Caco-2 (cell line): ENCODE data around the gene RNU4-1. TPM values are rescaled to one million over a fixed set of nuclear protein-coding genes. Genes with fewer than 3 reads are reported as not detected.
A peak's percentile ranks its signal among the peaks of the same experiment; 100 is the strongest.

Experiments used
- BruUV-seq: library from RNA; stranded (reverse); fragments of 400-500 nt; replicated peaks from 2 replicates; lab custom pipeline; 2021; lab: Mats Ljungman, UMichigan
- CTCF ChIA-PET: fragments of 300-600 bp; sonication (Branson Sonifier 250); formaldehyde crosslinking; loops from one replicate; lab custom pipeline; 2022; ENCODE audit warnings: antibody characterized with exemption; lab: Charles Lee
- POLR2A ChIA-PET: fragments of 300-600 bp; sonication (Branson Sonifier 250); formaldehyde crosslinking; loops from one replicate; lab custom pipeline; 2022; ENCODE audit warnings: antibody characterized with exemption; lab: Charles Lee
- DNase-seq, 2 experiments: peaks; one replicate each; pipeline versions ENCODE4 v3.0.0 to v3.0.0-alpha.2; 2020 to 2022
- H3K27me3 ChIP-seq: replicated peaks from 2 replicates; pipeline ENCODE4 v1.6.0; 2011; ENCODE audit warnings: low read length; ENCODE audit not compliant: control insufficient read depth, insufficient read depth
- H3K36me3 ChIP-seq: 2 replicates; pipeline ENCODE4 v1.5.1; 2011; ENCODE audit warnings: low read length; ENCODE audit not compliant: control insufficient read depth, insufficient read depth
- H3K4me1 ChIP-seq: fragments of 250-450 bp; sonication (Bioruptor Pico); 2 replicates; pipeline ENCODE4 v1.5.1; 2020; ENCODE audit warnings: mild to moderate bottlenecking
- H3K4me3 ChIP-seq: 2 replicates; pipeline ENCODE4 v1.5.1; 2011; ENCODE audit warnings: low read depth, mild to moderate bottlenecking, control low read depth, low read length
- H3K9me3 ChIP-seq: fragments of 250-450 bp; sonication (Bioruptor Pico); 2 replicates; pipeline ENCODE4 v1.5.1; 2020; ENCODE audit warnings: mild to moderate bottlenecking, moderate library complexity
- H3K27ac Mint-ChIP-seq: one replicate; pipeline ENCODE4 v1.8.0; 2022; ENCODE audit warnings: mixed read lengths; ENCODE audit not compliant: unreplicated experiment
- H3K27me3 Mint-ChIP-seq: one replicate; pipeline ENCODE4 v1.8.0; 2022; ENCODE audit warnings: mixed read lengths; ENCODE audit not compliant: insufficient read depth, unreplicated experiment
- H3K36me3 Mint-ChIP-seq: one replicate; pipeline ENCODE4 v1.8.0; 2022; ENCODE audit warnings: mild to moderate bottlenecking, mixed read lengths; ENCODE audit not compliant: insufficient read depth, unreplicated experiment
- H3K4me1 Mint-ChIP-seq: one replicate; pipeline ENCODE4 v1.8.0; 2022; ENCODE audit warnings: low read depth, mixed read lengths; ENCODE audit not compliant: unreplicated experiment
- H3K4me3 Mint-ChIP-seq: one replicate; pipeline ENCODE4 v1.8.0; 2022; ENCODE audit warnings: mild to moderate bottlenecking, moderate library complexity, mixed read lengths; ENCODE audit not compliant: unreplicated experiment
- H3K9me3 Mint-ChIP-seq: one replicate; pipeline ENCODE4 v1.8.0; 2022; ENCODE audit warnings: mixed read lengths; ENCODE audit not compliant: unreplicated experiment
- intact Hi-C: fragments of 100-400 bp; cut with micrococcal nuclease; formaldehyde crosslinking; loops from one replicate; pipeline ENCODE4 v1.10.0; 2022; ENCODE audit not compliant: unreplicated experiment
- total RNA-seq: library from RNA; stranded (reverse); gene quantifications from 2 replicates; pipeline ENCODE4 v1.2.3, GENCODE V29; 2022
- TF ChIP-seq, protein P1 (sequence below), 2 experiments: fragments of 200-600 bp in 1 of 2; IDR thresholded peaks; 1 replicate in 1 of 2; 2 replicates in 1 of 2; pipeline versions ENCODE4 v1.5.1 to v1.8.0; 2011 to 2022; ENCODE audit warnings: antibody characterized with exemption in 1 of 2, control low read depth in 1 of 2, inconsistent platforms in 1 of 2, low read depth in 1 of 2, low read length in 1 of 2, mild to moderate bottlenecking in 1 of 2, moderate library complexity in 1 of 2; ENCODE audit not compliant: insufficient read depth in 1 of 2, severe bottlenecking in 1 of 2, unreplicated experiment in 1 of 2

Gene RNU4-1
- total RNA-seq, 1 experiment from 2014 or later, result 3,645 TPM

DNA sequence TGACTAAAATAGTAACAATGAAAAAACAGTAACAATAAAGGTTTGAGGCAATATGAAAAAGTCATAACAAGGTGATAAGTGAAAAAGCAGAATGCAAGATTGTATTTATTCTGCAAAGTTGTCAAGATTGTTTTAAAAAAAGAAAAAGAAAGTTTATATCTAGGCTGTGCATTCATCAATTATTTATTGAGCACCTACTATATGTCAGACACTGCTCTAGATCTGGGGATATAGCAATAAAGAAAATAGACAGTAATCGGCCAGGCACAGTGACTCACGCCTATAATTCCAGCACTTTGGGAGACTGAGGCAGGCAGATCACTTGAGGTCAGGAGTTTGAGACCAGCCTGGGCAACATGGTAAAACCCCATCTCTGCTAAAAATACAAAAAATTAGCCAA, 30.7 kb upstream of the RNU4-1 start:
- BruUV-seq, result no TSS peak
- no peak overlapping the region for H3K4me3 Mint-ChIP-seq
- Histone ChIP-seq H3K4me3 (no peak overlapping the region), H3K9me3 (no peaks in the 10 kb centered on the region), H3K36me3 (no peaks in the 10 kb centered on the region), H3K4me1 (peaks cover 22% of the 10 kb centered on the region), H3K27me3 (no peaks in the 10 kb centered on the region)
- TF ChIP-seq, protein P1, sequence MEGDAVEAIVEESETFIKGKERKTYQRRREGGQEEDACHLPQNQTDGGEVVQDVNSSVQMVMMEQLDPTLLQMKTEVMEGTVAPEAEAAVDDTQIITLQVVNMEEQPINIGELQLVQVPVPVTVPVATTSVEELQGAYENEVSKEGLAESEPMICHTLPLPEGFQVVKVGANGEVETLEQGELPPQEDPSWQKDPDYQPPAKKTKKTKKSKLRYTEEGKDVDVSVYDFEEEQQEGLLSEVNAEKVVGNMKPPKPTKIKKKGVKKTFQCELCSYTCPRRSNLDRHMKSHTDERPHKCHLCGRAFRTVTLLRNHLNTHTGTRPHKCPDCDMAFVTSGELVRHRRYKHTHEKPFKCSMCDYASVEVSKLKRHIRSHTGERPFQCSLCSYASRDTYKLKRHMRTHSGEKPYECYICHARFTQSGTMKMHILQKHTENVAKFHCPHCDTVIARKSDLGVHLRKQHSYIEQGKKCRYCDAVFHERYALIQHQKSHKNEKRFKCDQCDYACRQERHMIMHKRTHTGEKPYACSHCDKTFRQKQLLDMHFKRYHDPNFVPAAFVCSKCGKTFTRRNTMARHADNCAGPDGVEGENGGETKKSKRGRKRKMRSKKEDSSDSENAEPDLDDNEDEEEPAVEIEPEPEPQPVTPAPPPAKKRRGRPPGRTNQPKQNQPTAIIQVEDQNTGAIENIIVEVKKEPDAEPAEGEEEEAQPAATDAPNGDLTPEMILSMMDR (IDR thresholded peaks at IDR 0.05; ENCODE audit: insufficient read depth in 1 of 2, low read depth in 1 of 2, low read length in 1 of 2, severe bottlenecking in 1 of 2, unreplicated experiment in 1 of 2), result no peak
- no peaks in the 10 kb centered on the region for H3K36me3 Mint-ChIP-seq
- H3K27me3 Mint-ChIP-seq, result no peaks in the 10 kb centered on the region
- ChIA-PET POLR2A (no interaction called here), CTCF (interaction anchor here (1.0 kb wide), 1 partner anchor 110 kb away, joined by 3 read pairs; no protein-coding TSS in a partner anchor)
- no peak overlapping the region for H3K27ac Mint-ChIP-seq
- H3K9me3 Mint-ChIP-seq, result no peaks in the 10 kb centered on the region
- intact Hi-C loops, result loop anchor here (2.0 kb wide), 2 partner anchors 115 to 143 kb away; partner anchors contain the start of gene COX6A1
- no peak for DNase-seq
- H3K4me1 Mint-ChIP-seq, result peaks cover 13% of the 10 kb centered on the region

DNA sequence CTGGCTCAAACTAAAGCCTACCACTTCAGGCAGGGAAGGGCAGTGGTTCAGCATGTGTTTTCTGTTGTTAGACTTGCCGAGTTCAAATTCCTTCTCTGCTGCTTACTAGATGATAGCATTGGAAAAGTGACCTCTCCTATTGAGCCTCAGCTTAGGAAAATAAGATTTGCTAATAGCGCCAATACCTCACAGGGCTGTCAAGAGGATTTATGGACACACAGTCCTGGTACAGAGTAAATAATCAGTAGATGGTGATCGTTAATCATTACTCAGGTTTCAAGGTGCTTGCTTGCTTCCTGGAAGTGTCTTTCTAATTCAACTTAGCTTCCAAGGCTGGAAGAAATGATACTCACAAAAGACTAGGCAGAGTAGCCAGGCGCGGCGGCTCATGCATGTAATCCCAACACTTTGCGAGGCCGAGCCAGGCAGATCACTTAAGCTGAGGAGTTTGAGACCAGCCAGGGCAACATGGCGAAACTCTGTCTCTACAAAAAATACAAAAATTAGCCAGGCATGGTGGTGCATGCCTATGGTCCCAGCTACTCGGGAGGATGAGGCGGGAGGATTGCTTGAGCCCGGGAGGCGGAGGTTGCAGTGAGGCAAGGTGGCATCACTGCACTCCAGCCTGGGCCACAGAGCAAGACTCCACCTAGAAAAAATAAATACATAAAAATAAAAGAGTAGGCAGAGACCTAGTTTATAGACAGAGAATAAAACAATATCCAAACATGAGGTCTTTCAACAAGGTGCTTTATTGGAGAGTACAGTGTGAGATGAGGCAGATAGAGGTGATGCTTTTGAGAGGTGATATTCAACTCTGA, 28.6 kb upstream of the RNU4-1 start:
- peak overlapping the region; percentile 57 for H3K4me3 Mint-ChIP-seq
- BruUV-seq, result no TSS peak
- intact Hi-C loops, result loop anchor here (1.0 kb wide), 1 partner anchor 19 kb away; the partner anchor contains the start of gene SIRT4
- H3K4me1 ChIP-seq, result peaks cover 22% of the 10 kb centered on the region
- no peaks in the 10 kb centered on the region for H3K27me3 ChIP-seq
- H3K27ac Mint-ChIP-seq, result peak overlapping the region; percentile 80
- no peaks in the 10 kb centered on the region for H3K9me3 ChIP-seq
- ChIA-PET POLR2A (interaction anchor here (0.6 to 2.0 kb wide), 7 partner anchors 20 to 260 kb away, joined by 3 to 32 read pairs (median 5); partner anchors contain the start of genes POP5, RNU4-1, RNU4-2 and RPLP0), CTCF (interaction anchor here (0.6 to 2.8 kb wide), 7 partner anchors 11 to 328 kb away, joined by 3 to 25 read pairs (median 3); partner anchors contain the start of gene SIRT4)
- peaks cover 12% of the 10 kb centered on the region for H3K36me3 Mint-ChIP-seq
- peaks cover 17% of the 10 kb centered on the region for H3K4me1 Mint-ChIP-seq
- H3K36me3 ChIP-seq, result no peaks in the 10 kb centered on the region
- H3K27me3 Mint-ChIP-seq, result no peaks in the 10 kb centered on the region
- H3K9me3 Mint-ChIP-seq, result no peaks in the 10 kb centered on the region
- peak; percentile 71 to 81 for DNase-seq
- TF ChIP-seq, protein P1 (IDR thresholded peaks at IDR 0.05; ENCODE audit: insufficient read depth in 1 of 2, low read depth in 1 of 2, low read length in 1 of 2, severe bottlenecking in 1 of 2, unreplicated experiment in 1 of 2), result no peak
- H3K4me3 ChIP-seq, result no peak overlapping the region
